ENCODE results near the gene TPRA1.
"Not testable (repeated sequence)": the region's sequence is repeated elsewhere in the genome, so short reads cannot be mapped to it uniquely, and the experiment has no call there.

Gene TPRA1

GRCh38 chr3:127535106-127535785 lies 55.3 kb downstream of the TPRA1 start:
- no peak for DNase-seq

- no peak for DNase-seq
These were observed 56.0 kb downstream of the TPRA1 start for GRCh38 chr3:127534564-127534963.

- no peak for DNase-seq
These were observed 56.4 kb downstream of the TPRA1 start for GRCh38 chr3:127534161-127534451.

GRCh38 chr3:127532561-127533203 lies 57.9 kb downstream of the TPRA1 start:
- DNase-seq: no peak

GRCh38 chr3:127531821-127532220 lies 58.7 kb downstream of the TPRA1 start:
- DNase-seq: no peak

GRCh38 chr3:127530863-127531262 lies 59.7 kb downstream of the TPRA1 start:
- DNase-seq: not testable (repeated sequence)

- no peak for DNase-seq
These were observed 61.0 kb downstream of the TPRA1 start for GRCh38 chr3:127529346-127530188.

GRCh38 chr3:127525373-127525772 lies 65.2 kb downstream of the TPRA1 start:
- no peak for DNase-seq

GRCh38 chr3:127524296-127524896 lies 66.1 kb downstream of the TPRA1 start:
- no peak for DNase-seq

Data from CD4-positive, alpha-beta T cell treated with Interleukin-6 for 4 hours (primary cell).